ENCODE data around the gene TOM1L1.

TOM1L1 gene

DNA sequence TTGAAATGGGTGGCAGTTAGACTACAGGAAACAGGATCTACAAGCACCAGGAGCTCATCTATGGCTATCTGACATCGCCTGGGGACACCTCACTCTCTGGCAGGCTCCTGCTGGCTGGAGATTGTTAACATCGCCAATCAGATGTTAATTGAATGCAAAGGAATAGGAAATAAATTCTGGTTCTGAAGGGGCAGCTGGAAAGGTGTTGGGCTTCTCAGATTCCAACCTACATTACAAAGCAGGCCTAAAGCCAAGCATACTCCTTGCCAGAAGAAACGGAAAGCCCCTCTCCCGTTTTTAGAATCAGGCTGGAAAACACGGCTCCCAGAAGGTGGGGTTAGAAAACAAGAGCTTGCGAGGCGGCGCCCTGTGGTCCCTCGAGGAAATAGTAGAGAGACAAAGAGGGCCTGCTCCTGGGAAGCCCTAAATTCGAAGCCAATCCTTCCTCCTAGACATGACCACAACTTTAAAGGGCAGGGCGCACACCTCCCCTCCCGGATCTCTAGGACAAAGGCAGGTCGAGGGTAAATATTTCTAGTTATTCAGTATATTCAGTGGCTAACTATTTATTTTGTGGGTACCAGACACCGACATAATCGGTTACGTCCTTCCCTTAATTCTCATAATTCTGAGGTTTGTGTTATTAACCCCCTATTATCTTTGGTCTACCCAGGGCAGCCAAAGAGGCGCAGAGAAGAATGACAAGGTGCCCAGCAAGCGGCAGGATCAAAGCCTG is 763 bp upstream of the TOM1L1 start:
- no peaks in the 10 kb centered on the region for H3K27me3 ChIP-seq (replicated peaks)
- peak overlapping the region; percentile 77 for H3K4me3 ChIP-seq (ENCODE audit: low read depth, low read length)
- DNase-seq: no peak
- in situ Hi-C loops (cut with HindIII; ENCODE audit: low pct_ligation_motif_present, low sequenced_read_pairs): no loop called here
- H3K27ac ChIP-seq: no peak overlapping the region
- H3K36me3 ChIP-seq (replicated peaks): no peaks in the 10 kb centered on the region
- TF ChIP-seq CTCF (IDR thresholded peaks at IDR 0.05; ENCODE audit: low read depth, low read length, missing control alignments): no peak

DNA sequence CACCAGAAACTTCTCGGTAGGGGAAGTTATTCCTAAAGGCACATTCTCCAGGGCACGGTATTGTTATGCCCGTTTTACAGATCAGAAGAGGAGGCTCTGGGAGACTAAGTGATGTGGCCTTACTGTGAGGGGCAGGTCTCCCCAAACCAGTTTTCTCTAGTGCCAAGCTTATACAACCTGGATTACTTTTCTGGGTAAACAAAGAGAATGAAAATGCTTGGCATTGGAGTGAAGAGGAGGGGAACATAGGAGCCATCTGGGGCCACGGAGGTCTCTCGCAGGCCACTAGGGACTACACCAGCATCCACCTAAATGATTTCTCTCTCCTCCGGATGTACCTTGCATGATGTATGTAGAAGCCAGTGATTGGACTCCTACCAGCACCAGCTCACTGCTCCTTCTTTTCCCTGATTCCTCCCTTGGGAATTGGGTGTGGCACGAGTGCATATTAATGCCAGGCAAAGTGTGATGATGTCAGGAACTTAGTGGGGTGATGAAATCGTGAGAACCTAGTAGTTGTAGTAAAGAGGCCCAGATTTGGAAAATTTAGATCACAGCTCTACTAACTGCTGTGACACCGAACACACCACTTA is 674 bp downstream of the TOM1L1 start:
- H3K36me3 ChIP-seq (replicated peaks): no peaks in the 10 kb centered on the region
- H3K4me3 ChIP-seq (ENCODE audit: low read depth, low read length): peak overlapping the region; percentile 77
- no peaks in the 10 kb centered on the region for H3K27me3 ChIP-seq (replicated peaks)
- H3K27ac ChIP-seq: no peak overlapping the region
- TF ChIP-seq CTCF (IDR thresholded peaks at IDR 0.05; ENCODE audit: low read depth, low read length, missing control alignments): no peak
- in situ Hi-C loops (cut with HindIII; ENCODE audit: low pct_ligation_motif_present, low sequenced_read_pairs): no loop called here
- DNase-seq: no peak

DNA sequence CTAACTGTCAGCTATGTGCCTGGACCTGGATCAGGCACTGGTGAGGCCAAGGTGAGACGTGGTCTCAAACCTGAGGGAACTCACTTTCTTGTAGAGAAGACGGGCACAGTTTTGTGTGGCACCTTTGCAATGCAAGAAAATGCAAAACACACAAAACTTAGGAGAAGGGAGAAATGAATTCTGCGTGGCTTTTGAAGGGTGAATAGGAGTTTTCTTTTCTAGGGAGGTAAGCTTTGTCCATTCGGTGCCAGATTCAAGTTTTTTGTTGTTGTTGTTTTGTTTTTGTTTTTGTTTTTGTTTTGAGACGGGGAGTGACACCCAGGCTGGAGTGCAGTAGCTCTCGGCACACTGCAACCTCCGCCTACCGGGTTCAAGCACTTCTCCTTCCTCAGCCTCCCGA is 1.4 kb downstream of the TOM1L1 start:
- H3K27me3 ChIP-seq (replicated peaks): no peaks in the 10 kb centered on the region

DNA sequence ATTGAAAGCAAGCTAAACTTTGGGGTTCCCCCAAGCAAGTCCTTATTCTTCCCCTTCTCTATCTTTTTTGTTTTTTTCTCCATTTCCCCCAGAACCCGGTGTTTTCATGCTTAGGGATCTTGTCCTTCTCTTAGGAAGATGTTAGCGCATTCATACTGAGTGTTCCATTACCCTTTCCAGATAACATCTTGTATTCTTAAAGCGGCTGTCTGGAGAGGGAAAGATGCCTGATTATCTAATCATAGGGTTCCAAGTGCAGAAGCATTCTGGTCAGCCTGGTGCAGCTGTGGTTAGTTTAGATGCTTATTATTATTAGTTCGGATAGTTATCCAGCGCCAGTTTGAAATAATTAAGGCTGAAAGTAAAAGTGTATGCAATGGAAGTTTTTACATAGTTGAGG is 2.0 kb downstream of the TOM1L1 start:
- Histone ChIP-seq H3K27ac (no peak overlapping the region), H3K36me3 (replicated peaks) (no peaks in the 10 kb centered on the region), H3K27me3 (replicated peaks) (no peaks in the 10 kb centered on the region), H3K4me3 (ENCODE audit: low read depth, low read length) (no peak overlapping the region)
- DNase-seq: no peak
- no peak for TF ChIP-seq CTCF (IDR thresholded peaks at IDR 0.05; ENCODE audit: low read depth, low read length, missing control alignments)
- in situ Hi-C loops (cut with HindIII; ENCODE audit: low pct_ligation_motif_present, low sequenced_read_pairs): no loop called here

More for the DNA sequence above, 1.4 kb downstream of the TOM1L1 start:
- no peak overlapping the region for H3K27ac ChIP-seq
- DNase-seq: no peak
- no peaks in the 10 kb centered on the region for H3K36me3 ChIP-seq (replicated peaks)
- no peak for TF ChIP-seq CTCF (IDR thresholded peaks at IDR 0.05; ENCODE audit: low read depth, low read length, missing control alignments)
- in situ Hi-C loops (cut with HindIII; ENCODE audit: low pct_ligation_motif_present, low sequenced_read_pairs): no loop called here
- H3K4me3 ChIP-seq (ENCODE audit: low read depth, low read length): no peak overlapping the region

GRCh38 chr17:54903375-54903774 is 2.7 kb downstream of the TOM1L1 start:
- H3K27me3 ChIP-seq (replicated peaks): no peaks in the 10 kb centered on the region
- H3K4me3 ChIP-seq (ENCODE audit: low read depth, low read length): no peak overlapping the region
- H3K36me3 ChIP-seq (replicated peaks): no peaks in the 10 kb centered on the region
- in situ Hi-C loops (cut with HindIII; ENCODE audit: low pct_ligation_motif_present, low sequenced_read_pairs): no loop called here
- TF ChIP-seq CTCF (IDR thresholded peaks at IDR 0.05; ENCODE audit: low read depth, low read length, missing control alignments): no peak
- DNase-seq: no peak
- H3K27ac ChIP-seq: no peak overlapping the region
